Breast epithelium (tissue), 3 donors: ENCODE measurements around the gene ITGAX.

Source experiments
- POLR2A ChIP-seq: fragments of 450-650 bp; IDR thresholded peaks from one replicate; pipeline ENCODE4 v1.6.1; 2016; ENCODE audit warnings: antibody characterized with exemption, mild to moderate bottlenecking, moderate library complexity
- TF ChIP-seq, protein P1 (sequence below), 3 donors: fragments of 450-650 bp; IDR thresholded peaks; one replicate each; pipeline ENCODE4 v1.5.1; 2016 to 2017; ENCODE audit warnings: antibody characterized with exemption in 3 of 3, mild to moderate bottlenecking in 3 of 3, moderate library complexity in 3 of 3

DNA sequence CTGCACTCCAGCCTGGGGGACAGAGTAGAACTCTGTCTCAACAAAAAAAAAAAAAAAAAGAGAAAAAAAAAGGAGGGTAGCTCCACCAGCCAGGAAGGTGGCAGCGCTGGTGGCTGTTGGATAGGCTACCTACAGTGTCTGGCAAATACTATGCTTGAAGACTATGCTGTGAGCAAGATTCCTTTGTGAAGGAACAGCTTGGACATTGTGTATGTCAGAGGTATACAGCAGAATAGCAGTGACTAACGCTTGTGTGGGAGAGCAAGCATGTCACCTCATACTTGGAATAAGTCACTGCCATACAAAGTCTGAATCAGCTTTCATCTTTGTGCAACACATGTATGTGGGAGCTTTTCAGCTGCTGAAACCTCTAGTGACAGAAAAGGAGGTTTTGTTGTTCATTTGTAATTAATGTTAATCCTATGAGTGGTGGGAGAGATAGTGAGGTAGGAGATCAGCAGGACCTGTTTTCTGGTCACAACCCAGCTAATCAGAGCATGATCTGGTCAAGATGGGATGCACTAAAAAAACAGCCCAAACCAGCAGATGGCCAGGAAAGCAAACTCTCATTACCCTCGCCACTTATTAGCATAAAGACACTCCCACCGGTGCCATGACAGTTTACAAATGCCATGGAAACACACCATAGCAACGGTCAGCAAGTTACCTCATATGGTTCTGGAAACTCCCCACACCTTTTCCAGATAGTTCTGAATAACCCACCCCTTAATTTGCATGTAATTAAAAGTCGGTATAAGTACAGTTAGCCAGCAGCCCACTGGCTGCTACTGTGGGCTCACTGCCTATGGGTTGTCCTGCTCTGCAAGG lies 31.4 kb downstream of the ITGAX start:
- TF ChIP-seq, protein P1, sequence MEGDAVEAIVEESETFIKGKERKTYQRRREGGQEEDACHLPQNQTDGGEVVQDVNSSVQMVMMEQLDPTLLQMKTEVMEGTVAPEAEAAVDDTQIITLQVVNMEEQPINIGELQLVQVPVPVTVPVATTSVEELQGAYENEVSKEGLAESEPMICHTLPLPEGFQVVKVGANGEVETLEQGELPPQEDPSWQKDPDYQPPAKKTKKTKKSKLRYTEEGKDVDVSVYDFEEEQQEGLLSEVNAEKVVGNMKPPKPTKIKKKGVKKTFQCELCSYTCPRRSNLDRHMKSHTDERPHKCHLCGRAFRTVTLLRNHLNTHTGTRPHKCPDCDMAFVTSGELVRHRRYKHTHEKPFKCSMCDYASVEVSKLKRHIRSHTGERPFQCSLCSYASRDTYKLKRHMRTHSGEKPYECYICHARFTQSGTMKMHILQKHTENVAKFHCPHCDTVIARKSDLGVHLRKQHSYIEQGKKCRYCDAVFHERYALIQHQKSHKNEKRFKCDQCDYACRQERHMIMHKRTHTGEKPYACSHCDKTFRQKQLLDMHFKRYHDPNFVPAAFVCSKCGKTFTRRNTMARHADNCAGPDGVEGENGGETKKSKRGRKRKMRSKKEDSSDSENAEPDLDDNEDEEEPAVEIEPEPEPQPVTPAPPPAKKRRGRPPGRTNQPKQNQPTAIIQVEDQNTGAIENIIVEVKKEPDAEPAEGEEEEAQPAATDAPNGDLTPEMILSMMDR (IDR thresholded peaks at IDR 0.05): no peak
- no peak for TF ChIP-seq POLR2A
